Activated CD8-positive, alpha-beta T cell treated with anti-CD3 and anti-CD28 coated beads for 36 hours (primary cell): Measurements from ENCODE around the gene PCBD1. TPM values are rescaled to one million over a fixed set of nuclear protein-coding genes. Genes with fewer than 3 reads are reported as not detected.

Source experiments
- ATAC-seq: fragments of 200-7000 bp; cut with Tn5 transposase; one replicate; pipeline ENCODE4 v1.10.0; 2021; ENCODE audit warnings: mild to moderate bottlenecking, moderate library complexity
- CTCF ChIA-PET: fragments of 350-600 bp; sonication (Branson Sonifier 250); formaldehyde crosslinking; loops from one replicate; lab custom pipeline; 2021; ENCODE audit warnings: antibody characterized with exemption; lab: Charles Lee
- POLR2A ChIA-PET: fragments of 350-600 bp; sonication (Branson Sonifier 250); formaldehyde crosslinking; loops from one replicate; lab custom pipeline; 2021; ENCODE audit warnings: antibody characterized with exemption; lab: Charles Lee
- DNase-seq: peaks from one replicate; pipeline ENCODE4 v3.0.0-alpha.2; 2020
- H3K27ac Mint-ChIP-seq: one replicate; pipeline ENCODE4 v1.8.0; 2021; ENCODE audit warnings: mild to moderate bottlenecking, mixed read lengths
- H3K27me3 Mint-ChIP-seq: one replicate; pipeline ENCODE4 v1.8.0; 2021; ENCODE audit warnings: mixed read lengths
- H3K36me3 Mint-ChIP-seq: one replicate; pipeline ENCODE4 v1.8.0; 2021; ENCODE audit warnings: low read depth, mixed read lengths
- H3K4me1 Mint-ChIP-seq: one replicate; pipeline ENCODE4 v1.8.0; 2021; ENCODE audit warnings: low read depth, mixed read lengths
- H3K4me3 Mint-ChIP-seq: one replicate; pipeline ENCODE4 v1.8.0; 2021; ENCODE audit warnings: mild to moderate bottlenecking, moderate library complexity, mixed read lengths
- H3K9me3 Mint-ChIP-seq: one replicate; pipeline ENCODE4 v1.8.0; 2021; ENCODE audit warnings: mixed read lengths
- intact Hi-C: fragments of 100-400 bp; cut with micrococcal nuclease; formaldehyde crosslinking; loops from one replicate; pipeline ENCODE4 v1.10.0; 2022
- total RNA-seq, 2 experiments: library from RNA; stranded (reverse); gene quantifications; one replicate each; pipeline ENCODE4 v1.2.3, GENCODE V29; 2021
- TF ChIP-seq, protein P1 (sequence below): fragments of 200-600 bp; IDR thresholded peaks from one replicate; pipeline ENCODE4 v1.8.0; 2022; ENCODE audit warnings: antibody characterized with exemption, mild to moderate bottlenecking

PCBD1 gene
- total RNA-seq, 2 experiments from 2014 or later = 40.0 to 41.5 TPM

DNA sequence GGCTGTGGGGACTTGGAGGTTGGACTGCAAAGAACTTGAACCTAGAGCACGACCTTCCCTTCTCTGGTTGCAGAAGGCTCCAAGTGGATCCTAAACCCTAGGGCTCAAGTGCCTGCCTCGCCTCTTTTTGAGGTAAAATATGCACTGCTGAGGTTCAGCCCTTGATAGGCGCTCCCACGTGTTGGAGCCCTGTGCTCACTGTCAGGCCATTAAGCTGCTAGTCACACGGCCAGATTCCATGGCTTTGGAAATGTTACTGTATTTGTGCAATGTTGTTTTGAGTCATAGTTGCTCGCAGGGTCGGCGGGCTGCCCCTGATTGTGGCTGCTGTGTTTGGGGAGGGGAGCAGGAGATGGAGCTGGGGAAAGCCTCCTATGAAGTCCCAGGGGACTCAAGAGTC lies 39.8 kb upstream of the PCBD1 start:
- H3K27ac Mint-ChIP-seq = no peak overlapping the region
- CTCF ChIA-PET = interaction anchor here (1.1 kb wide), 1 partner anchor 356 kb away, joined by 3 read pairs; no protein-coding TSS in a partner anchor
- no peak for ATAC-seq

DNA sequence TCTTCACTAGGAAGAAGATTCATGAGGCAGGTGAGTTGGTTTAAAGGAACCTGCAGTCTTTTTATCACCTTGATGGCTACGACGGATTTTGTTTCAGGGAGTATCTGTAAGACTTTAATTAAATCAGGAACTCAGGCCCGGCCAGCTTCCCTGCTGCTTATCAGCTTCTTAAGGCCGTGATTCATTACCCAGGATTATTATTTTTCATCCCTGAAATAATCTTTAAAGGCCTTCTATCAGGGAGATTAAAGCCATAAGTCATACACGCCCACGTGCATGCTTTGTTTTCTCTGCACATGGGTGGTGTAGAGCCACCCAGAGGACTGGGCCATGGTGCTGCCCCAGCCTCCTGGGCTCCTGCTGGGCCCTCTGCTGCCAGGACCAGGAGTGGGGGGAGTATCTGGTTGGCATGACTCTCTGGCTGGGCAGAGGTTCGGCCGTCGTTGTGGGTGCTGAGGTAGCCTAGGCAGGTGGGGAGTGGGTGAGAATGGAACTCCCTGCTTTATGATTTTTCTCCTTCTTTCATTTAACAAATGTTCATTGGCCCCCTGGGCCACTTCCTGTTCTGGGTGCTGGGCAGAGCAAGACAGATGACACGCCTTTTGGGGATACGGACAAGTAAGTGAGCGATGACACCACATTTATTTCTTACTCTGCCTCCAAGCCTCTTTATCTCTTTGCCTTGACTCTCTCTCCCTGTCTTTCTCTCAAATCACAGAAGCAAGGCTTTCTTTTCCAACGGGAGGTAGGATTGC lies 39.0 kb upstream of the PCBD1 start:
- TF ChIP-seq, protein P1, sequence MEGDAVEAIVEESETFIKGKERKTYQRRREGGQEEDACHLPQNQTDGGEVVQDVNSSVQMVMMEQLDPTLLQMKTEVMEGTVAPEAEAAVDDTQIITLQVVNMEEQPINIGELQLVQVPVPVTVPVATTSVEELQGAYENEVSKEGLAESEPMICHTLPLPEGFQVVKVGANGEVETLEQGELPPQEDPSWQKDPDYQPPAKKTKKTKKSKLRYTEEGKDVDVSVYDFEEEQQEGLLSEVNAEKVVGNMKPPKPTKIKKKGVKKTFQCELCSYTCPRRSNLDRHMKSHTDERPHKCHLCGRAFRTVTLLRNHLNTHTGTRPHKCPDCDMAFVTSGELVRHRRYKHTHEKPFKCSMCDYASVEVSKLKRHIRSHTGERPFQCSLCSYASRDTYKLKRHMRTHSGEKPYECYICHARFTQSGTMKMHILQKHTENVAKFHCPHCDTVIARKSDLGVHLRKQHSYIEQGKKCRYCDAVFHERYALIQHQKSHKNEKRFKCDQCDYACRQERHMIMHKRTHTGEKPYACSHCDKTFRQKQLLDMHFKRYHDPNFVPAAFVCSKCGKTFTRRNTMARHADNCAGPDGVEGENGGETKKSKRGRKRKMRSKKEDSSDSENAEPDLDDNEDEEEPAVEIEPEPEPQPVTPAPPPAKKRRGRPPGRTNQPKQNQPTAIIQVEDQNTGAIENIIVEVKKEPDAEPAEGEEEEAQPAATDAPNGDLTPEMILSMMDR = no peak
- no peak overlapping the region for H3K27ac Mint-ChIP-seq
- no peaks in the 10 kb centered on the region for H3K9me3 Mint-ChIP-seq
- no peaks in the 10 kb centered on the region for H3K4me1 Mint-ChIP-seq
- ATAC-seq (no peak), DNase-seq (no peak)
- H3K27me3 Mint-ChIP-seq = no peaks in the 10 kb centered on the region
- ChIA-PET POLR2A (no interaction called here), CTCF (interaction anchor here (1.1 to 3.2 kb wide), 7 partner anchors 13 to 358 kb away, joined by 3 to 19 read pairs (median 4); no protein-coding TSS in a partner anchor)
- no peak overlapping the region for H3K4me3 Mint-ChIP-seq
- no peaks in the 10 kb centered on the region for H3K36me3 Mint-ChIP-seq
- intact Hi-C loops = loop anchor here (5.0 kb wide), 1 partner anchor 280 kb away; no protein-coding TSS in a partner anchor

More for the DNA sequence above, 39.8 kb upstream of the PCBD1 start:
- no peaks in the 10 kb centered on the region for H3K4me1 Mint-ChIP-seq
- H3K36me3 Mint-ChIP-seq = no peaks in the 10 kb centered on the region
- DNase-seq = no peak
- TF ChIP-seq, protein P1 = no peak
- no peaks in the 10 kb centered on the region for H3K9me3 Mint-ChIP-seq
- POLR2A ChIA-PET = no interaction called here
- intact Hi-C loops = loop anchor here (5.0 kb wide), 1 partner anchor 279 kb away; no protein-coding TSS in a partner anchor
- H3K27me3 Mint-ChIP-seq = no peaks in the 10 kb centered on the region
- no peak overlapping the region for H3K4me3 Mint-ChIP-seq

DNA sequence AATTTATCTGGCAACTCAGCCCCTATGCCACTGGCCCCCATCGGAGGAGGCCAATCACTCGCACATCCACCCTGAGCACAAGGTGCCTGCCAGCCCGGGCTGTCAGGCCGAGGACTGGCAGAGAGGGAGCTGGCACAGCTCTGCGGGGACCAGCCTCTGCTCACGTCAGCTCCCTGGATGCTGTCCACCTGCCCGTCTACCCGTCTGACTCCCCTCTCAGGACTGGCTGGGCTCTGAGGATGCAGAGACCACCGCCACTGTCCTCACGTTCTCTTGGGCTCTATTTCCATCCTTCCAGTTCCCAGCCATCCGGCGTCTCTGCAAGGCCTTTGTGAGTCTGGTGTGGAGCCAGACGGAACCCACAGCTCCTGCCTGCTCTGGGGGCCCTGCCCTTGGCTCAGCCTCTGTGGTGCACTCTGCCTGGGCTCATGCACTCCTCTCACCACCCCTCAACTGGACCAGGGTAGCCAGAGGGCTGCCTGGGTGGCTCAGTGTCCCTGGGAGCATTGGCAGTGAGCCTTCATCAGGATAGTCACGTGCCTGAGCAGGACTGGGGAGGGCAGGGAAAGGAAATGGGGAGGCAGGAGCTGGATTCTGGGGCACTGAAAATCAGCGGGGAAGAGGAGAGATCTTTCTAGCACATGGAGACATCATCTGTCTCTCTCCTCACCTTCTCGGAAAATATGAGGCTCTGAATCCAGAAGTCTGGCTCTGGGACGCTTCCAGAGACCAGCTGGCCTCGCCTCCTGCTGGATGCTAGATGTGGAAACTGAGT lies 38.0 kb upstream of the PCBD1 start:
- DNase-seq (no peak), ATAC-seq (no peak)
- H3K27ac Mint-ChIP-seq = no peak overlapping the region
- no peak overlapping the region for H3K4me3 Mint-ChIP-seq
- peaks cover 3% of the 10 kb centered on the region for H3K27me3 Mint-ChIP-seq
- H3K4me1 Mint-ChIP-seq = no peaks in the 10 kb centered on the region
- no peaks in the 10 kb centered on the region for H3K36me3 Mint-ChIP-seq
- intact Hi-C loops = loop anchor here (5.0 kb wide), 1 partner anchor 281 kb away; no protein-coding TSS in a partner anchor
- ChIA-PET CTCF (interaction anchor here (0.8 to 4.2 kb wide), 13 partner anchors 14 to 359 kb away, joined by 3 to 29 read pairs (median 4); no protein-coding TSS in a partner anchor), POLR2A (no interaction called here)
- H3K9me3 Mint-ChIP-seq = no peaks in the 10 kb centered on the region
- TF ChIP-seq, protein P1 = no peak

DNA sequence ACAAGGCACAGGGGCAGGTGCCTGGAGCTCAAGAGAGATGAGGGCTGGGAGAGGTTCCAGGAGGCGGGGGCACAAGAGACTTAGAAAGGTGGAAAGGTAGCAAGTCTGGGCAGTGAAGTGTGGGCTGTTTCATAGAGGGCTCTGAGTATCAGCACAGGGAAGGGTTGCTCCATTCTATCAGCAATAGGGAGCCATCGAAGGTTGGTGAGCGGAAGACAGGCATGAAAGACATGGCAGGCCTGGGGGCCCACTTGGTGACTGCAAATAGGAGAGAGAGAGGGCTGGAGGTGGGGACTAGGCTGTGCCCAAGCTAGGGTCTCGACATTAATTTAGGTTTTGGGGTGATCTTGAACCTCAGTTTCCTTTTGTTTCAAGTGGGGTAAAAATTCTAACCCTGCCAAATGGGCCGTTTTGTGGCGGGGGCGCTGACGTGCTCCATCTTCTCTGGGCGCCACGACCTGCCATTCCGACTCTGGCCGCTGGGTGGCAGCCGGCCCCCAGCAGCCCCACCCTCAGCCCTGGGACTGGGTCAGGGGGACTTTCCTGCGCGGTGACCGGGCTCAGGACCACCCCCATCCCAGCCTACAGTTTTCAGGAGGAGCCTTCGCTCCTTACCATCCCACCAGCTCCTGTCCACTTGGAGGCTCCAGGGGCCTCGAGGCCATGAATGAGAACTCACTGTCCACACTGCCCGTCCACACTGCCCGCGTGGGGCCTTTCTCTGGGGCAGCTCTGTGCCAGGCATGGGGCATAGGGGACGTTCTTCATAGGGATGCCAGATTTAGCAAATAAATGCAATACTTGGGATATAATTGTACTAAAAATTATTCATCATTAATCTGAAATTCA lies 37.2 kb upstream of the PCBD1 start:
- Mint-ChIP-seq H3K4me1 (no peaks in the 10 kb centered on the region), H3K27me3 (peaks cover 5% of the 10 kb centered on the region), H3K36me3 (no peaks in the 10 kb centered on the region), H3K9me3 (no peaks in the 10 kb centered on the region), H3K4me3 (no peak overlapping the region), H3K27ac (no peak overlapping the region)
- peak; percentile 68 for DNase-seq
- TF ChIP-seq, protein P1 = peak; percentile 94
- ATAC-seq = peak; percentile 94
- POLR2A ChIA-PET = no interaction called here
- intact Hi-C loops = loop anchor here (5.0 kb wide), 1 partner anchor 282 kb away; no protein-coding TSS in a partner anchor
- CTCF ChIA-PET = interaction anchor here (0.6 to 4.2 kb wide), 33 partner anchors 8 to 754 kb away, joined by 3 to 29 read pairs (median 4); no protein-coding TSS in a partner anchor
